ENCODE results near the gene ZBTB17. TPM values are rescaled to one million over a fixed set of nuclear protein-coding genes. Genes with fewer than 3 reads are reported as not detected.

ZBTB17 gene
- total RNA-seq = 23.8 TPM

DNA sequence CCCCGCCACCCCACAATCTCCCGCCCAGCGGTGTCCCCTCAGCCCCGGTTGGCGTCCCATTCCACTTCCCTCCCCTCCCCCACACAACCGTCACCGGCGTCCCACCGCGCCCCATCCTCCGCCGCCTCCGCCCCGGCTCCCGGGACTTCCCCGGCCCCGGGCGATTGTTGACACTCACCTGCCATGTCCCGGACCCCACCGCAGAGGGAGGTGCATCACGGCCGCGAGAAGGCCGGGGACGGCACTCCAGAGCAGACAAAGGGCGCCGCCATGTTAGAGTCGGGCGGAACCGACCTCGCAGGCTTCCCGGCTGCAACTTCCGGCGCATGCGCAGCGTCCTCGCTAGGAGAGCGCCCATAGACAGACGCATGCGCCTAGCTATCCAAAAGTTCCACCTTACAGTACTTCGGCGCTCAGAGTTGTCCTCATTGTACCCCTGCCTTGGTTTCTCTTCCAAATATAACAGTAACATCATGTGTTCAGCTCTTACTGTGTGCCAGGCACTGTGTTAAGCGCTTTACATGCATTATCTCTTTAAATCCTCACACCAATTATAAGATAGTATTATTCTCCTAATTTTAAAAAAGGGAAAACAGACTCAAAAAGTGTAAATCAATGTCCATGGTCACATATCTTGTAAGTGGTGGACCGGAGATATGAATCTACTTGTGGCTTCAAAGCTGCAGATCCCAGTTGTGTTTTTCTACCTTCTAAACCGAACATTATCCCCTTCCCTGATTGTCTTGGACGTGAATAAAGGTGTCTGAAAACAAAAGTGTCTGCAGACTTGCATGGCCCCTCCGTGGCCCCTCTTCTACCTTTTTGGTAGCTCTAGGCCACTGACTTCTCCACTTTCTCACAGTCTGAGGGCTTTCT, at the start of gene ZBTB17:
Gene ZBTB17 (minus strand): TSS at position 297 of the 876 bp plus-strand sequence. CDS start 27,606 bp downstream, outside the sequence.

GRCh38 chr1:16021681-16022080, 45.8 kb upstream of the ZBTB17 start, which contains the start of gene CLCNKA:
Gene CLCNKA (plus strand): TSS chr1:16022036. CDS start chr1:16022620, 584 bp downstream.

GRCh38 chr1:16017461-16018303, 41.8 kb upstream of the ZBTB17 start, which contains the start of gene HSPB7:
Gene HSPB7 (minus strand): TSS chr1:16018043. CDS start chr1:16017963, 80 bp downstream.

Small RNAs within 50 kb of the gene (small RNA-seq; reads per million reads assigned to genes)
- not detected for gene AL034555.1
- not detected for gene AL355994.1
- gene AL355994.5 = not detected

Other genes starting within 250 kb of the ZBTB17 start
- 0.23 TPM for gene SLC25A34, start 239.8 kb downstream of the ZBTB17 start, total RNA-seq
- not detected for gene TMEM82, start 233.6 kb downstream of the ZBTB17 start, total RNA-seq
- gene FBLIM1, start 217.3 kb downstream of the ZBTB17 start, total RNA-seq = 13.1 TPM
- 2.8 TPM for gene UQCRHL, start 168.5 kb downstream of the ZBTB17 start, total RNA-seq
- 52.6 TPM for gene SPEN, start 128.4 kb downstream of the ZBTB17 start, total RNA-seq
- 1.2 TPM for gene SRARP, start 28.1 kb upstream of the ZBTB17 start, total RNA-seq
- 0.23 TPM for gene HSPB7, start 41.9 kb upstream of the ZBTB17 start, total RNA-seq
- gene CLCNKA, start 45.9 kb upstream of the ZBTB17 start, total RNA-seq = 0.23 TPM
- gene CLCNKB, start 67.7 kb upstream of the ZBTB17 start, total RNA-seq = 0.92 TPM
- gene FAM131C, start 97.5 kb upstream of the ZBTB17 start, total RNA-seq = 4.6 TPM
- gene EPHA2, start 180.0 kb upstream of the ZBTB17 start, total RNA-seq = 2.5 TPM
- 1.6 TPM for gene ARHGEF19, start 236.6 kb upstream of the ZBTB17 start, total RNA-seq

Data from diencephalon (tissue), 1 donor.